Lower leg skin (tissue), 3 donors: ENCODE results near the gene ZNF813.
"Not testable (repeated sequence)": the region's sequence is repeated elsewhere in the genome, so short reads cannot be mapped to it uniquely, and the experiment has no call there.

Experiments
- POLR2A ChIP-seq, 2 donors: fragments of 450-650 bp; IDR thresholded peaks; one replicate each; pipeline ENCODE4 v1.6.1; 2016 to 2017; ENCODE audit warnings: antibody characterized with exemption in 2 of 2, mild to moderate bottlenecking in 1 of 2, moderate library complexity in 1 of 2
- TF ChIP-seq, protein P1 (sequence below), 3 donors: fragments of 450-650 bp; IDR thresholded peaks; one replicate each; pipeline ENCODE4 v1.5.1; 2016; ENCODE audit warnings: antibody characterized with exemption in 3 of 3, mild to moderate bottlenecking in 3 of 3, moderate library complexity in 2 of 3

DNA sequence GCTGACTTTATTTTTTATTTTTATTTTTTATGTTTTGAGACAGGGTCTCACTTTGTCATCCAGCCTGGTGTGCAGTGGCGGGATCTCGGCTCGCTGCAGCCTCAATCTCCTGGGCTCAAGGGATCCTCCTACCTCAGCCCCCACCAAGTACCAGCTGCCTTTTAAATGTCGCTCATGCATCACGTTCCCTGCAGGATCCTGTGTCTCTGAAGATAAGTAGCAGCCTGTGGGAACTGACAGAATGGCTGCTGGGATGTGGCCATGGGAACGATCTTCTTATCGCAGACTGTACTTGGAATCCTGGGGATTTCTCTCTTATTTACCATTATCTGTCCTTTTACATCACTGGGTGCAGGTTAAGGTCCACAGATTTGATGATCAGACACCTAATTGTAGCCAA is 35.6 kb downstream of the ZNF813 start:
- TF ChIP-seq, protein P1, sequence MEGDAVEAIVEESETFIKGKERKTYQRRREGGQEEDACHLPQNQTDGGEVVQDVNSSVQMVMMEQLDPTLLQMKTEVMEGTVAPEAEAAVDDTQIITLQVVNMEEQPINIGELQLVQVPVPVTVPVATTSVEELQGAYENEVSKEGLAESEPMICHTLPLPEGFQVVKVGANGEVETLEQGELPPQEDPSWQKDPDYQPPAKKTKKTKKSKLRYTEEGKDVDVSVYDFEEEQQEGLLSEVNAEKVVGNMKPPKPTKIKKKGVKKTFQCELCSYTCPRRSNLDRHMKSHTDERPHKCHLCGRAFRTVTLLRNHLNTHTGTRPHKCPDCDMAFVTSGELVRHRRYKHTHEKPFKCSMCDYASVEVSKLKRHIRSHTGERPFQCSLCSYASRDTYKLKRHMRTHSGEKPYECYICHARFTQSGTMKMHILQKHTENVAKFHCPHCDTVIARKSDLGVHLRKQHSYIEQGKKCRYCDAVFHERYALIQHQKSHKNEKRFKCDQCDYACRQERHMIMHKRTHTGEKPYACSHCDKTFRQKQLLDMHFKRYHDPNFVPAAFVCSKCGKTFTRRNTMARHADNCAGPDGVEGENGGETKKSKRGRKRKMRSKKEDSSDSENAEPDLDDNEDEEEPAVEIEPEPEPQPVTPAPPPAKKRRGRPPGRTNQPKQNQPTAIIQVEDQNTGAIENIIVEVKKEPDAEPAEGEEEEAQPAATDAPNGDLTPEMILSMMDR (IDR thresholded peaks at IDR 0.05): not testable (repeated sequence)
- not testable (repeated sequence) for TF ChIP-seq POLR2A (IDR thresholded peaks at IDR 0.05)
